ENCODE data around the gene TMEM242. TPM values are rescaled to one million over a fixed set of nuclear protein-coding genes. Genes with fewer than 3 reads are reported as not detected.

Gene TMEM242
- polyA plus RNA-seq, 2 of the 4 experiments (the other 2 are of a cell fraction), result 5.3 to 7.4 TPM

- TF ChIP-seq RNF2 (IDR thresholded peaks at IDR 0.05; ENCODE audit: borderline replicate concordance, low read depth) (no peak), GATA3 (IDR thresholded peaks at IDR 0.05; ENCODE audit: borderline replicate concordance) (no peak), NFE2L2 (conservative IDR thresholded peaks at IDR 0.05; ENCODE audit: low read length) (no peak), KDM1A (IDR thresholded peaks at IDR 0.05; ENCODE audit: low read depth) (no peak), USF2 (IDR thresholded peaks at IDR 0.05) (no peak)
- no peak overlapping the region for H3K27ac ChIP-seq
- H3K4me2 ChIP-seq, result no peak overlapping the region
- H3K9me3 ChIP-seq, result no peaks in the 10 kb centered on the region
- no peak overlapping the region for H3K4me3 ChIP-seq
- FAIRE-seq (no peak), ATAC-seq (no peak), DNase-seq (ENCODE audit: low read depth in 1 of 2, low spot score in 1 of 2) (no peak)
- H3K4me1 ChIP-seq, result no peaks in the 10 kb centered on the region
- ChIA-PET POLR2A (no interaction called here), CTCF (interaction anchor here (1.0 to 1.1 kb wide), 2 partner anchors 12 to 36 kb away, joined by 3 read pairs; no protein-coding TSS in a partner anchor)
- 83% methylated on average over 3 of the region's 4 CpGs for WGBS (ENCODE audit: missing lambda C conversion rate)
These were observed 51.4 kb downstream of the TMEM242 start for GRCh38 chr6:157271911-157272310.

- Histone ChIP-seq H3K4me1 (no peaks in the 10 kb centered on the region), H3K9me3 (no peaks in the 10 kb centered on the region), H3K4me3 (no peak overlapping the region), H3K4me2 (no peak overlapping the region), H3K27ac (no peak overlapping the region)
- TF ChIP-seq CTCF (IDR thresholded peaks at IDR 0.05), result no peak
- TF ChIP-seq ESRRA (IDR thresholded peaks at IDR 0.05; ENCODE audit: borderline replicate concordance, low read length), result no peak
- TF ChIP-seq HOXB5 (CRISPR knock-in tag; IDR thresholded peaks at IDR 0.05), result no peak
- TF ChIP-seq NFE2L2 (conservative IDR thresholded peaks at IDR 0.05; ENCODE audit: low read length), result no peak
- TF ChIP-seq RFX5 (IDR thresholded peaks at IDR 0.05), result no peak
- TF ChIP-seq GATA3 (IDR thresholded peaks at IDR 0.05; ENCODE audit: borderline replicate concordance), result no peak
- no peak for TF ChIP-seq RNF2 (IDR thresholded peaks at IDR 0.05; ENCODE audit: borderline replicate concordance, low read depth)
- TF ChIP-seq CEBPB (IDR thresholded peaks at IDR 0.05), result no peak
- no peak for TF ChIP-seq HOXA7 (CRISPR knock-in tag; IDR thresholded peaks at IDR 0.05)
- ChIA-PET POLR2A (no interaction called here), CTCF (interaction anchor here (0.9 to 1.1 kb wide), 4 partner anchors 11 to 607 kb away, joined by 3 read pairs; no protein-coding TSS in a partner anchor)
- 78% methylated on average over 8 of the region's 9 CpGs for WGBS (ENCODE audit: missing lambda C conversion rate)
- ATAC-seq (no peak), DNase-seq (ENCODE audit: low read depth in 1 of 2, low spot score in 1 of 2) (no peak), FAIRE-seq (no peak)
These were observed 51.9 kb downstream of the TMEM242 start for GRCh38 chr6:157271441-157271840.

- Histone ChIP-seq H3K9me3 (no peaks in the 10 kb centered on the region), H3K4me1 (no peaks in the 10 kb centered on the region), H3K4me3 (no peak overlapping the region), H3K4me2 (no peak overlapping the region), H3K27ac (no peak overlapping the region)
- WGBS (ENCODE audit: missing lambda C conversion rate), result 38% methylated on average over 2 of the region's 2 CpGs
- DNase-seq (ENCODE audit: low read depth in 1 of 2, low spot score in 1 of 2), result no peak
- TF ChIP-seq POLR2A (IDR thresholded peaks at IDR 0.05; ENCODE audit: low read length) (no peak), KDM5A (IDR thresholded peaks at IDR 0.05) (no peak), FOSB (CRISPR knock-in tag; IDR thresholded peaks at IDR 0.05) (no peak), HMGXB4 (CRISPR knock-in tag; IDR thresholded peaks at IDR 0.05; ENCODE audit: borderline replicate concordance) (no peak), MYC (IDR thresholded peaks at IDR 0.05; ENCODE audit: borderline replicate concordance, low read length) (no peak), GATA3 (IDR thresholded peaks at IDR 0.05; ENCODE audit: borderline replicate concordance) (no peak), RARB (CRISPR knock-in tag; IDR thresholded peaks at IDR 0.05) (no peak), NFE2L2 (conservative IDR thresholded peaks at IDR 0.05; ENCODE audit: low read length) (no peak), ESRRA (IDR thresholded peaks at IDR 0.05; ENCODE audit: borderline replicate concordance, low read length) (no peak), SREBF2 (IDR thresholded peaks at IDR 0.05) (no peak)
- no peak for FAIRE-seq
- ChIA-PET CTCF (interaction anchor here (0.9 to 1.1 kb wide), 3 partner anchors 35 to 607 kb away, joined by 3 read pairs; no protein-coding TSS in a partner anchor), POLR2A (no interaction called here)
- ATAC-seq, result no peak
These were observed 52.4 kb downstream of the TMEM242 start for GRCh38 chr6:157270916-157271315.

Data from A549 (cell line).